GM18858 (cell line): ENCODE results near the gene SPACA9.

Experiments
- ATAC-seq: cut with Tn5 transposase; IDR thresholded peaks from one replicate; pipeline ENCODE4 v1.9.1; 2021; ENCODE audit not compliant: unreplicated experiment

Gene SPACA9

DNA sequence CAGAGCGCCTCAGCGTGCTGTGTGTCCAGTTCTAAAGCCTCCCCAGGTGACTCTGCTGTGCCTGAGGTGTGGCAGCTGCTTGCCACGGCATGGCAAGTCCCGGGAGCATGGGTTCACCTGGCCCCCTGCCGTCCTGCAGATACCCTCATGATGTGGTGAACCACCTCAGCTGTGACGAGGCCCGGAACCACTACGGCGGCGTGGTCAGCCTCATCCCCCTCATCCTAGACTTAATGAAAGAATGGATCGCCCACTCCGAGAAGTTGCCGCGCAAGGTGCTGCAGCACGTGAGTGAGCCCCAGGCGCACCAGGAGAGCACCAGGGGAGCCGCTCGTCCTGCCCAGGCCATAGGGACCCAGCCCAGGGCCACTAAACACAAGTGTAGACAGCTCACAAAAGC is 9.5 kb downstream of the SPACA9 start:
- no peak for ATAC-seq

GRCh38 chr9:132892400-132892799 is 13.7 kb downstream of the SPACA9 start:
- no peak for ATAC-seq

DNA sequence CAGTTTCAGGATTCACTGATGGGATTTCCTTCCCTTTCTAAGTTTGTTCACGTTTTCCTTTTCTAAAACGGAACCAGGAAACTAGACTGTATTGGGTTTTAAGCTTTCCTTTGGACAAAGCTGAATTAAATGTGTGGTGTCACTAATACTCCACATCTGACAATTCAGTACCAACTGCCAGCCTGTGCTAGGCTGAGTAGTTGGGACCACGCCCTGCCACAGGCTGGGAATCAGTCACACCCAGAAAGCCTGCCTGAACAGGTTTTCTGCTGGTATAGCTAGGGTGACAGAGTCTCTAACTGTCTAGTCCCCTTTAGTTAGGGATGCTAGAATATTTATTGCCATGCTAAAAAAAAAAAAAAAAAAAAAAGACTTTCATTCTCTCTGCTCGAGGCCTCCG is 15.6 kb downstream of the SPACA9 start:
- no peak for ATAC-seq

GRCh38 chr9:132894862-132895835 is 16.5 kb downstream of the SPACA9 start:
- ATAC-seq, result no peak

- no peak for ATAC-seq
Measured at GRCh38 chr9:132896264-132896663, 17.6 kb downstream of the SPACA9 start.

DNA sequence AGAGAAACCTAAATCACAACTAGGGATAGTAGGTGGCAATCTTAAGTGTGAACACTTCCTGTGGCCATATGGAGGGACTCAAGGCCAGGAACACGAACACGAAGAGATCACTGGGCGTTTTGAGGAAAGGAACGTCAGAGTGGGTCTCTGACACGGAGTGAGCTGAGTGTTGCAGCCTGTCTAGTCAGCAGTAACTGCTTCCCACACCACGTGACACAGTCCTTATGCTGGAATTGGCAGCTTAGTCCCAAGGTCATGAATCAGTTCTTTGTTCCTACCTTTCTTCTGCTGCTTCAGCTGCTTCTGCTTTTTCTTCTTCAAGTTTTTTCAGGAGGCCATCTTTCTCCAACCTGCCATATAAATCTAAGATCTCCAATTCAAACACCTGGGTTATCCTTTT is 18.2 kb downstream of the SPACA9 start:
- ATAC-seq, result no peak

- ATAC-seq, result no peak
Measured at GRCh38 chr9:132898051-132898450, 19.4 kb downstream of the SPACA9 start.

GRCh38 chr9:132901858-132902831 is 23.4 kb downstream of the SPACA9 start:
- no peak for ATAC-seq

DNA sequence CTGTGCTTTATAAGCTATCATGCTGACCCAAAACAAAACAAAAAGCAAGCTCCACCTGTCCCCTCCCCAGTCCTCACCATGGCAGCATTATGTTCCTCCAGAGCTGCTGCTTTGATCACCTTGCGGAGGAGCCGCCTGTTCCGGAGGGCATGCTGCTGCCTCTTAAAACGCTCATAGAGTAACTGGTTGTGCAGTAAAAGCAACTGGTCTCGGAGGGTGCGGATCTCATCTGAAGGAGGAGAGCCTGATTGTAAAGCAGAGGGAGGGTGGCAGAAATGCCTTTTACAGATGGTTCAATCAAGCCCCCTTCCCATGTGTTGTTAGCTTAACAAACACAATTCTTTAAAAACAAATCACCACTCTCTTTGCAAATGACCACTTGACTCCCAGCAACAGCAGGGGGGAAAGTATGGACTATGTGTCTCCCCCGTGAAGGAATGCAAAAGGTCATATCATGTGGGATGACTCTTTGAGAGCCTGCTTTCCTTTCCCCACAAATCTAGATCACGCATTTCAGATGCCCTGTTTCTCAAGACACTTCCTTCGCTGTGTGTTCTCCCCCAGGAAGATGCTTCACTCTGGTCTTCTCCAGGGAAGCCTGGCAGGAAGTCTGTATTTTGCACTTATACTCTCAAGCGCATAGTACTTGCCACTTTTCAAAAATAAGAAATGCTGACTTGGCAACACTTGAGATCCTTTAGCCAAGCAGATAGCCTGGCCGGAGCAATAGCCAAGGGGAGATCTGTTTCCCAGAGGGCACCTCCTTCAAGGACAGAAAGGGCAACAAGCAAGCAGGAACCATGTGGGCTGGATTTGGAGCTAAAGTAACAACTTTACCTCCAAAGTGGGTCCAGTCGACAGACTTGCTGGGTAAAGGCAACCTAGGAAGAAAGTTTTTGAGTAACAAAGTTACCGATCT is 25.1 kb downstream of the SPACA9 start:
- no peak for ATAC-seq

DNA sequence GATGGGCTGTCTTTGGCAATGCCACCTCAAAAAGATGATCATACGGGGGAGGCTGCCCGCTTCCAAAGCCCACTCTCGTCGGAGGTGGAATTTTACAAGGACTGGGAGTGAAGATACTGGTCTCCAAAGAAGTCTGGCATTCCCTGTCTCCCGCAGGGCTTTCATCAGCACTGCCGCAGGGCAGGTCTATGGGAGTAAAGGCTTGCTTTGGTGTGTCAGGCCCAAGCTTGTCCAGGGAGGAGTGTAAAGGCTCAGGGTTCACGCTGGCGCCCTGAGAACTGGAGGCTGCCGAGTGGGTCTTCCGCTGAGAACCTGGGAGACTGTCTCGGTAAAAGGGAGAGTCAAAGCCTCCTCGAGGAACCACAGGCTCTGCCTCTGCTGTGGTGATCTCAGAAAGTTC is 27.0 kb downstream of the SPACA9 start:
- no peak for ATAC-seq

DNA sequence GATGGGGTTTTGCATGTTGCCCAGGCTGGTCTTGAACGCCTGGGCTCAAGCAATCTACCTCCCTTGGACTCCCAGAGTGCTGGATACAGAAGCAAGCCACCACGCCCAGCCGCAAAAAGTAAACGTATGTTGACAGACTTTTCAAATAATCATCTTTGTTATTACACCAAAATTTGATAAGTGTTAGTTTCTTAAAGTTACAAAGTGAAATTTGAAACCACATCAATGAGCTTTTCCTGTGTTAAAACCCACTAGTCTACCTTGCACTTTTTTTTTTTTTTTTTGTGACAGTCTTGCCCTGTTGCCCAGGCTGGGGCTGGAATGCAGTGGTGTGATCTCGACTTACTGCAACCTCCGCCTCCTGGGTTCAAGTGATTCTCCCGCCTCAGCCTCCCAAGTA is 29.9 kb downstream of the SPACA9 start:
- ATAC-seq, result no peak

DNA sequence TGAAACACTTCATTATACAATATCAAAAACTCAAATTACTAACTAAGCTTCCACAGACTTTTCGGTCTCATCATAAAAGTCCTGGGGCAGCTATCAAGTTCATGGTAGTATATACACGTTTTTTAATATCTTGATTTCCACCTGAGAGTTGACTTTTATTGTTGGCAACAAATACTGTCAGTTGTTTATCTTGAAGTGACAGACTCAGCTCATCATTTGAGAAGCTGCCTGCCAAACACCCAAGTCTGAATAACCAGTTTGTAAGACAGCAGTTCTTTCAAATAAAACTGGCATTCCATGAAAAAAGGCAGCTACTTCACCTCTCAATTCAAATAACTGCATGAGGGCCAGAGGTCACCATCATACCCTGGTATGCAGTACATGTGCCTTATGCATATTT is 30.6 kb downstream of the SPACA9 start:
- no peak for ATAC-seq

GRCh38 chr9:132910376-132910775 is 31.7 kb downstream of the SPACA9 start:
- no peak for ATAC-seq

DNA sequence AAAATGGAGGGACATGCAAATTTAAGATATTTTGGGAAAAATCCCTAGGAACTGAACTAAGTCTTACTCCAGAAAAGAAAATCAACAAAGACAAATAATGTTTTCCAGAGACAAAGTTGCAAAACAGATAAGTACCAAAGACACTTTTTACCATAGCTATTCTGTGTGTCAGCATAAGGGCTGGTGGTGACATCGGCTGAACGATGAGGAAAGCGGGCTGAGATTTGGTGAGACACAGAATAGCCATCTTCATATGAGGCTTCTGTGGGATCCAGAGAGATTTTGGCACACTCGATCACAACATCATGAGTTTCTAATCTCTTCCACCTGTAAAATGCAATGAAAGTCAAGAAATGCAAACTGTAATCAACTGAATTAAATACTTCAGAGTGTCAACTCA is 33.4 kb downstream of the SPACA9 start:
- no peak for ATAC-seq

DNA sequence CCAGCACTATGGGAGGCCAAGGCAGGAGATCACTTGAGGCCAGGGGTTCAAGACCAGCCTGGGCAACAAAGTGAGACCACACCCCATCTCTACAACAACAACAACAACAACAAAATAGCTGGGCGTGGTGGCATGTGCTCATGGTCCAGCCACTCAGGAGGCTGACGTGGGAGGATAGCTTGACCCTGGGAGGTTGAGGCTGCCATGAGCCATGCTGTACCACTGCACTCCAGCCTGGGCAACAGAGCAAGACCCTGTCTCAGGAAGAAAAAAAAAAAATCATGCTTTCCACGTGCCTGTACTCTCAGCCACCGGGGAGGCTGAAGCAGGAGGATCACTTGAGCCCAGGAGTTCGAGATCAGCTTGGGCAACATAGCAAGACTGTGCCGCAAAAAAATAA is 36.2 kb downstream of the SPACA9 start:
- no peak for ATAC-seq

DNA sequence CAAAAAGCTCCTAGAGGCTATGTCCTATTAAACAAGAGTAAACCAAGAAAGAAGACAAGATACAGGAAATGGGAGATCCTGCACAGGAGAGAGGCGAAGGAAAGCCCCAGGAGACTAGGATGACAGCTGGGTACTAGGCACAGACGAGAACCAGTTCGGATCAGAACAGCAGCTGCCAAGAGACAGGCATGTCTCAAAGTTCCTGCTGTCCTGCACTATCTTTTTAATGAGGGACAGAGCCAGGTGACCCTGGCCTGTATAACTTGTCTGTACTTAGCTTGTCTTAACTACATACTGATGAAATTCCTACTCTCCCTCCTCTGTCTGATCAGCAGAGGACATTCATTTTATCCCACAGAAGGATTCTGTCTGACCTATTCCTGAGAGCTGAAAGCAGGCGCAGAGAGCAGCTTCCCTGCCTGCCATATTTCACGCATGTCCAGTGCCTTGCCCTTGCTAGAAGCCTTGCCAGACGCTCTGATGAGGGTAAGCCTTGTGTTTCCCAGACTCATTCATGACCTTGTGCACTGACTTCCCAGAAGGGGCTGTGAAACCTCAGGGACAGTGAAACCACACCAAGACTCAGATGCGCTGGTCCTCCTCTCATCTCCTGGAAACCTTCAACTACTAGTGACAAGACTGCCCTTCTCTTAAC is 41.0 kb downstream of the SPACA9 start:
- no peak for ATAC-seq

- no peak for ATAC-seq
Measured at GRCh38 chr9:132923346-132923902, 44.7 kb downstream of the SPACA9 start.

DNA sequence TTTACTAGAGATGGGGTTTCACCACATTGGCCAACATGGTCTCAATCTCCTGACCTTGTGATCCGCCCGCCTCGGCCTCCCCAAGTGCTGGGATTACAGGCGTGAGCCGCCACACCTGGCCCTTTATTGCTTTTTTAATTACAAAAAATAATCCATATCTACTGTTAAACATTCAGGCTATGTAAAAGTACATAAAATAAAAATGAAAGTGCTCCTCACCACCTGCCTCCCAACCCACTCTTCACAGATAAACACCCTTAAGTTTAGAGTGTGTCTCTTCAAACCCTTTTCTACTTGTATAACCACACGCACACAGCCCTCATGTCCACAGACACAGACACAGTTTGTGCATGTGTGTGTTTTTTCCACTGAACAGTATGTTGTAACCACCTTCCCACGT is 49.0 kb downstream of the SPACA9 start:
- ATAC-seq, result no peak

DNA sequence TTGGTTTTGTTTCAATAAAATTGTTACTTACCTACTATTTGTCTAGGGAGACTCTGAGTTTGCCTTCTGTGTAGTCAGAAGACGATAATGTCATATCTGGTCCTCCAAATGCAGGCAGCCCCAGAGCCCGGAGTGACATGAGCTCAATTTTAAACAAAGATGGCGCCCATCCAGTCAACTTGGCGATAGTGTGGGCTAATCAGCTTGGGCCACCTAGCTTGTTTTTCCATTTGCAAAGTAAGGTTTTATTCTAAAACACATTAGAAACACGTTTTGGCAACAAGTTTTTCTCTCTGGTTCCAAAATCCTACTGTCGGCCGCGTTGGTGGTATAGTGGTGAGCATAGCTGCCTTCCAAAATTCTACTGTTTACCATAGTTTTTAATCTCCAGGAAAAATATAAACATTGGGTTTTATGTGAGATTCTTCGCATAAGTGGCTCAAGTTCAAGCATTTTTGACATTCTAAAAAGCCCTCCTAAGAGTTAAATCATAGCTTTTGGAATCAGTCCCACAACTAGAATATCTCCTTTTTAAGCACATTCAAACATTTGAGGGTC is 52.6 kb downstream of the SPACA9 start:
- no peak for ATAC-seq

DNA sequence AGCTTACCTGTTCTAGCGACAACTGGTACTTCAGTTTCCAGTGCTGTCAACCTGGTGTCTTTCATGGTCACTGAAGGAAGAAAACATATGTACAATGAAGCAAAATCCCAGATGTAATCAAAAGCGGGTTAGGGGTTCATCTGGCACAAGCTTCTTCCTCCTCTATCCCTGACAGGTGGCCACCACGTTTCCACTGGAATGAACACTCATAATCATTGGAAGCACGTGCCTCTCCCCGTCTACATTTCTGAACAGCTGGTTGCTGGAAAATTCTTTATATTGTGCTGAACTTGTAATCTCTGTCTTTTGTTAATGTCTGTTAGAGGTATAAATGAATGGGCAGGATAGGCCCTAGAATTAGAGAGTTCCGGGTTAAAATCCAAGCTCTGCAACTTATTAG is 56.3 kb downstream of the SPACA9 start:
- no peak for ATAC-seq
